GM12892 (cell line): ENCODE measurements around the gene ESRRA.

Experiments used
- POLR2A ChIP-seq: IDR thresholded peaks from 2 replicates; pipeline ENCODE4 v1.6.1; 2011; ENCODE audit warnings: low read depth, low read length, control low read depth
- POLR2AphosphoS5 ChIP-seq: IDR thresholded peaks from 2 replicates; pipeline ENCODE4 v1.6.1; 2011; ENCODE audit warnings: low read depth, low read length, control low read depth
- TAF1 ChIP-seq: IDR thresholded peaks from 2 replicates; pipeline ENCODE4 v1.6.1; 2011; ENCODE audit warnings: low read depth, mild to moderate bottlenecking, control low read depth, low read length, borderline replicate concordance

- TF ChIP-seq TAF1 (no peak), POLR2A (no peak), POLR2AphosphoS5 (no peak)
Measured at GRCh38 chr11:64318766-64319761, 13.7 kb downstream of the ESRRA start.
